ENCODE measurements around the gene EIF2AK2. TPM values are rescaled to one million over a fixed set of nuclear protein-coding genes. Genes with fewer than 3 reads are reported as not detected.

EIF2AK2 gene
- total RNA-seq, 1 donor from 2014 or later, result 37.0 TPM

- no peak for ATAC-seq (ENCODE audit: low read depth)
- no peak overlapping the region for H3K27ac Mint-ChIP-seq
Observed at GRCh38 chr2:37181726-37182684, 25.2 kb upstream of the EIF2AK2 start.

GRCh38 chr2:37180640-37181039, 23.9 kb upstream of the EIF2AK2 start:
- no peaks in the 10 kb centered on the region for H3K36me3 Mint-ChIP-seq (ENCODE audit: low read depth)
- H3K4me1 Mint-ChIP-seq, result no peaks in the 10 kb centered on the region
- H3K9me3 Mint-ChIP-seq, result no peaks in the 10 kb centered on the region
- no peak overlapping the region for H3K4me3 Mint-ChIP-seq
- no peak overlapping the region for H3K27ac Mint-ChIP-seq
- no peak for TF ChIP-seq CTCF (IDR thresholded peaks at IDR 0.05)
- ChIA-PET POLR2A (no interaction called here), CTCF (interaction anchor here (1.1 kb wide), 1 partner anchor 215 kb away, joined by 3 read pairs; no protein-coding TSS in a partner anchor)
- ATAC-seq (ENCODE audit: low read depth) (no peak), DNase-seq (no peak)
- H3K27me3 Mint-ChIP-seq, result peaks cover 2% of the 10 kb centered on the region
- intact Hi-C loops (cut with micrococcal nuclease), result no loop called here

More at GRCh38 chr2:37181726-37182684, 25.2 kb upstream of the EIF2AK2 start:
- Mint-ChIP-seq H3K36me3 (ENCODE audit: low read depth) (no peaks in the 10 kb centered on the region), H3K4me3 (no peak overlapping the region), H3K9me3 (no peaks in the 10 kb centered on the region), H3K4me1 (no peaks in the 10 kb centered on the region), H3K27me3 (peaks cover 2% of the 10 kb centered on the region)
- CTCF ChIA-PET, result interaction anchor here (0.6 kb wide), 1 partner anchor 49 kb away, joined by 4 read pairs; no protein-coding TSS in a partner anchor
- no peak for DNase-seq
- intact Hi-C loops (cut with micrococcal nuclease), result no loop called here
- no peak for TF ChIP-seq CTCF (IDR thresholded peaks at IDR 0.05)
- POLR2A ChIA-PET, result no interaction called here

DNA sequence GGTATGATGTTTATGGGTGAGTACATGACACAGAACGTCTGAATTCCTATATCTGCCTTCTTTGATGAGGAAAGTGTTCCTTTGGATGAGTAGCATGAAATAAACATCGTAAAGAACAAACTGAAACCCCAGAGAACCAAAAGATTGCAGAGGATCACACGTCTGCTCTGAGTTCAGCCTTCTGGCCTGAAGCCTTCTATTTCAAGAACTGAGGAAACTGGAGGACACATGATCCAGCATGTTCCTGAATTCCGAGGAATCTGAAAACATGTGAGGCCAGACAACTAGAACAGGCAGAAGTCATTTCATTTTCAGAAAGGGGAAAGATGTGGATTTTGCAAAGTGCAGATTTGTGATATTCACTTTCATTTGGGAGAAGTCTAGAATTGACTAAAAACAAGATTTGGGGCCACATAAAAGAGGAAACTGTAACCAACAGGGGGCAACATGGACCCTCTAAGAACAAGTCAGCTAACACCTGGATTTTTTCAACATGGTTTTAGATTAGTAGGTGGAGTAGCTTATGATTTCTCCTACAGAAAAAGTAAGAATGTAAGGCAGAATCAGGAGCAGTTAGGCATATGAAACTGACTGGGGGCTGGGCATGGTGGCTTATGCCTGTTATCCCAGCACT, 23.3 kb upstream of the EIF2AK2 start:
- no peak overlapping the region for H3K4me3 Mint-ChIP-seq
- ATAC-seq (ENCODE audit: low read depth) (no peak), DNase-seq (no peak)
- no peak for TF ChIP-seq CTCF (IDR thresholded peaks at IDR 0.05)
- H3K27ac Mint-ChIP-seq, result no peak overlapping the region
- no peaks in the 10 kb centered on the region for H3K9me3 Mint-ChIP-seq
- intact Hi-C loops (cut with micrococcal nuclease), result no loop called here
- no peaks in the 10 kb centered on the region for H3K36me3 Mint-ChIP-seq (ENCODE audit: low read depth)
- peaks cover 2% of the 10 kb centered on the region for H3K27me3 Mint-ChIP-seq
- no peaks in the 10 kb centered on the region for H3K4me1 Mint-ChIP-seq
- ChIA-PET CTCF (interaction anchor here (1.1 kb wide), 1 partner anchor 216 kb away, joined by 3 read pairs; no protein-coding TSS in a partner anchor), POLR2A (no interaction called here)

- Mint-ChIP-seq H3K27ac (no peak overlapping the region), H3K4me1 (no peaks in the 10 kb centered on the region), H3K9me3 (no peaks in the 10 kb centered on the region), H3K27me3 (no peaks in the 10 kb centered on the region), H3K4me3 (no peak overlapping the region), H3K36me3 (ENCODE audit: low read depth) (no peaks in the 10 kb centered on the region)
- ATAC-seq (ENCODE audit: low read depth) (no peak), DNase-seq (no peak)
- CTCF ChIA-PET, result no interaction called here
- POLR2A ChIA-PET, result no interaction called here
- TF ChIP-seq CTCF (IDR thresholded peaks at IDR 0.05), result no peak
- intact Hi-C loops (cut with micrococcal nuclease), result no loop called here
Observed at GRCh38 chr2:37173741-37174140, 17.0 kb upstream of the EIF2AK2 start.

GRCh38 chr2:37171624-37171950, 14.8 kb upstream of the EIF2AK2 start:
- DNase-seq (no peak), ATAC-seq (ENCODE audit: low read depth) (no peak)
- Mint-ChIP-seq H3K4me3 (no peak overlapping the region), H3K4me1 (no peaks in the 10 kb centered on the region), H3K27me3 (no peaks in the 10 kb centered on the region), H3K9me3 (no peaks in the 10 kb centered on the region), H3K27ac (no peak overlapping the region), H3K36me3 (ENCODE audit: low read depth) (no peaks in the 10 kb centered on the region)
- intact Hi-C loops (cut with micrococcal nuclease), result no loop called here
- ChIA-PET CTCF (no interaction called here), POLR2A (no interaction called here)
- TF ChIP-seq CTCF (IDR thresholded peaks at IDR 0.05), result no peak
